Osteocyte (in vitro differentiated cells): ENCODE results near the gene DTX2. TPM values are rescaled to one million over a fixed set of nuclear protein-coding genes. Genes with fewer than 3 reads are reported as not detected.
A peak's percentile ranks its signal among the peaks of the same experiment; 100 is the strongest.
"Not testable (repeated sequence)": the region's sequence is repeated elsewhere in the genome, so short reads cannot be mapped to it uniquely, and the experiment has no call there.

ENCODE experiments used
- DNase-seq: peaks from one replicate; pipeline ENCODE4 v3.0.0; 2021; ENCODE audit warnings: mixed read lengths; ENCODE audit not compliant: unreplicated experiment; ENCODE audit errors: extremely low spot score
- H3K27ac Mint-ChIP-seq: one replicate; pipeline ENCODE4 v1.8.0; 2021; ENCODE audit warnings: mild to moderate bottlenecking, mixed read lengths; ENCODE audit not compliant: unreplicated experiment
- H3K27me3 Mint-ChIP-seq: one replicate; pipeline ENCODE4 v1.8.0; 2021; ENCODE audit warnings: mixed read lengths; ENCODE audit not compliant: unreplicated experiment
- H3K36me3 Mint-ChIP-seq: one replicate; pipeline ENCODE4 v1.8.0; 2021; ENCODE audit warnings: mixed read lengths; ENCODE audit not compliant: unreplicated experiment
- H3K4me1 Mint-ChIP-seq: one replicate; pipeline ENCODE4 v1.8.0; 2021; ENCODE audit warnings: mixed read lengths; ENCODE audit not compliant: unreplicated experiment
- H3K4me3 Mint-ChIP-seq: one replicate; pipeline ENCODE4 v1.8.0; 2021; ENCODE audit warnings: mild to moderate bottlenecking, moderate library complexity, mixed read lengths; ENCODE audit not compliant: unreplicated experiment
- H3K9me3 Mint-ChIP-seq: one replicate; pipeline ENCODE4 v1.8.0; 2021; ENCODE audit warnings: mixed read lengths; ENCODE audit not compliant: unreplicated experiment
- total RNA-seq: library from RNA; stranded (reverse); gene quantifications from 2 replicates; pipeline ENCODE4 v1.2.1, GENCODE V29; 2021

Gene DTX2
- total RNA-seq, 1 donor from 2014 or later, result 29.7 TPM

- H3K36me3 Mint-ChIP-seq, DNase-seq, H3K4me3 Mint-ChIP-seq, H3K4me1 Mint-ChIP-seq, H3K9me3 Mint-ChIP-seq, H3K27me3 Mint-ChIP-seq, H3K27ac Mint-ChIP-seq: not testable (repeated sequence)
Measured at GRCh38 chr7:76443846-76444245, 17.7 kb upstream of the DTX2 start.

- not testable (repeated sequence) for H3K4me1 Mint-ChIP-seq, H3K27me3 Mint-ChIP-seq, H3K36me3 Mint-ChIP-seq, H3K9me3 Mint-ChIP-seq, H3K4me3 Mint-ChIP-seq
- DNase-seq, result peak; percentile 49
- H3K27ac Mint-ChIP-seq, result peak overlapping the region; percentile 88
Measured at GRCh38 chr7:76445577-76446008, 15.9 kb upstream of the DTX2 start.

- H3K27ac Mint-ChIP-seq, H3K4me1 Mint-ChIP-seq, H3K9me3 Mint-ChIP-seq, DNase-seq, H3K36me3 Mint-ChIP-seq, H3K27me3 Mint-ChIP-seq, H3K4me3 Mint-ChIP-seq: not testable (repeated sequence)
Measured at GRCh38 chr7:76457017-76457416, 4.5 kb upstream of the DTX2 start.

GRCh38 chr7:76458504-76458903, 3.0 kb upstream of the DTX2 start:
- not testable (repeated sequence) for H3K27me3 Mint-ChIP-seq, H3K27ac Mint-ChIP-seq, H3K9me3 Mint-ChIP-seq, H3K36me3 Mint-ChIP-seq, H3K4me1 Mint-ChIP-seq, DNase-seq, H3K4me3 Mint-ChIP-seq

GRCh38 chr7:76460767-76461166, 742 bp upstream of the DTX2 start:
- not testable (repeated sequence) for H3K4me1 Mint-ChIP-seq, H3K27ac Mint-ChIP-seq, H3K4me3 Mint-ChIP-seq, H3K9me3 Mint-ChIP-seq, DNase-seq, H3K27me3 Mint-ChIP-seq, H3K36me3 Mint-ChIP-seq

GRCh38 chr7:76462271-76462882, 868 bp downstream of the DTX2 start:
- H3K36me3 Mint-ChIP-seq, H3K27ac Mint-ChIP-seq, H3K9me3 Mint-ChIP-seq, H3K4me1 Mint-ChIP-seq, DNase-seq, H3K4me3 Mint-ChIP-seq, H3K27me3 Mint-ChIP-seq: not testable (repeated sequence)

GRCh38 chr7:76464959-76465358, 3.5 kb downstream of the DTX2 start:
- H3K4me1 Mint-ChIP-seq, H3K36me3 Mint-ChIP-seq, DNase-seq, H3K9me3 Mint-ChIP-seq, H3K27me3 Mint-ChIP-seq, H3K4me3 Mint-ChIP-seq, H3K27ac Mint-ChIP-seq: not testable (repeated sequence)

GRCh38 chr7:76465950-76466349, 4.4 kb downstream of the DTX2 start:
- H3K4me3 Mint-ChIP-seq, result not testable (repeated sequence)

GRCh38 chr7:76467743-76468404, 6.4 kb downstream of the DTX2 start:
- not testable (repeated sequence) for DNase-seq, H3K4me3 Mint-ChIP-seq, H3K9me3 Mint-ChIP-seq

More at GRCh38 chr7:76465950-76466349, 4.4 kb downstream of the DTX2 start:
- not testable (repeated sequence) for DNase-seq, H3K4me1 Mint-ChIP-seq, H3K27ac Mint-ChIP-seq, H3K9me3 Mint-ChIP-seq, H3K27me3 Mint-ChIP-seq, H3K36me3 Mint-ChIP-seq

GRCh38 chr7:76471556-76472221, 10.2 kb downstream of the DTX2 start:
- H3K4me3 Mint-ChIP-seq, H3K27ac Mint-ChIP-seq, H3K9me3 Mint-ChIP-seq, DNase-seq, H3K36me3 Mint-ChIP-seq, H3K27me3 Mint-ChIP-seq, H3K4me1 Mint-ChIP-seq: not testable (repeated sequence)

More at GRCh38 chr7:76467743-76468404, 6.4 kb downstream of the DTX2 start:
- not testable (repeated sequence) for H3K27me3 Mint-ChIP-seq, H3K36me3 Mint-ChIP-seq, H3K4me1 Mint-ChIP-seq, H3K27ac Mint-ChIP-seq

GRCh38 chr7:76473097-76473496, 11.6 kb downstream of the DTX2 start:
- H3K4me3 Mint-ChIP-seq, H3K36me3 Mint-ChIP-seq, DNase-seq, H3K4me1 Mint-ChIP-seq, H3K27ac Mint-ChIP-seq, H3K9me3 Mint-ChIP-seq, H3K27me3 Mint-ChIP-seq: not testable (repeated sequence)

- H3K9me3 Mint-ChIP-seq, DNase-seq, H3K4me3 Mint-ChIP-seq, H3K36me3 Mint-ChIP-seq, H3K27me3 Mint-ChIP-seq, H3K4me1 Mint-ChIP-seq, H3K27ac Mint-ChIP-seq: not testable (repeated sequence)
Measured at GRCh38 chr7:76476280-76476679, 14.8 kb downstream of the DTX2 start.
